Activated CD8-positive, alpha-beta memory T cell treated with anti-CD3 and anti-CD28 coated beads, Interleukin-2, amount 50 U/mL, for 1 hour (primary cell): ENCODE data around the gene ADGRE3.

Experiments
- DNase-seq: peaks from one replicate; pipeline ENCODE4 v3.0.0-alpha.2; 2020; ENCODE audit errors: extremely low read depth

Gene ADGRE3, protein sequence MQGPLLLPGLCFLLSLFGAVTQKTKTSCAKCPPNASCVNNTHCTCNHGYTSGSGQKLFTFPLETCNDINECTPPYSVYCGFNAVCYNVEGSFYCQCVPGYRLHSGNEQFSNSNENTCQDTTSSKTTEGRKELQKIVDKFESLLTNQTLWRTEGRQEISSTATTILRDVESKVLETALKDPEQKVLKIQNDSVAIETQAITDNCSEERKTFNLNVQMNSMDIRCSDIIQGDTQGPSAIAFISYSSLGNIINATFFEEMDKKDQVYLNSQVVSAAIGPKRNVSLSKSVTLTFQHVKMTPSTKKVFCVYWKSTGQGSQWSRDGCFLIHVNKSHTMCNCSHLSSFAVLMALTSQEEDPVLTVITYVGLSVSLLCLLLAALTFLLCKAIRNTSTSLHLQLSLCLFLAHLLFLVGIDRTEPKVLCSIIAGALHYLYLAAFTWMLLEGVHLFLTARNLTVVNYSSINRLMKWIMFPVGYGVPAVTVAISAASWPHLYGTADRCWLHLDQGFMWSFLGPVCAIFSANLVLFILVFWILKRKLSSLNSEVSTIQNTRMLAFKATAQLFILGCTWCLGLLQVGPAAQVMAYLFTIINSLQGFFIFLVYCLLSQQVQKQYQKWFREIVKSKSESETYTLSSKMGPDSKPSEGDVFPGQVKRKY

DNA sequence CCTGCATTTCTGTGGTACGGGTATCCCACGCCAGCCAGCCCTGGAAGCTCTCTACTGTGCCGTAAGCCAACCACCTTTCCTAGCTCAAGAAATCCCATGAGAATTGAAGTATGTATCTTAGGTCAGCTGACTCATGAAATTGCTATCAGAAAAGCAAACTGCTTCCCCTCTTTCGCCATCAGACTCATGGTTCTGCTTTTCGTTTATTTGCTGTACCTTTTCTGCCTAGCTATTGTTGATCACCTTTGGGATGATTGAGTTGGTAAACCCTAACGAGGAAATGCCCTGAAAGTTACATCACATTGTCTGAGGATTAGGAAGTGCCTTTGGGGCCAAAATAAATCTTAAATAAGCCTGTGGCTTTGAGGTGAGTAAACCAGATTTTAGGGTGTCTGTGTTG lies at the start of gene ADGRE3:
TSS of gene ADGRE3 (minus strand) at position 81 of the 400 bp plus-strand sequence. CDS start at position 7, 74 bp downstream.
- no peak for DNase-seq

DNA sequence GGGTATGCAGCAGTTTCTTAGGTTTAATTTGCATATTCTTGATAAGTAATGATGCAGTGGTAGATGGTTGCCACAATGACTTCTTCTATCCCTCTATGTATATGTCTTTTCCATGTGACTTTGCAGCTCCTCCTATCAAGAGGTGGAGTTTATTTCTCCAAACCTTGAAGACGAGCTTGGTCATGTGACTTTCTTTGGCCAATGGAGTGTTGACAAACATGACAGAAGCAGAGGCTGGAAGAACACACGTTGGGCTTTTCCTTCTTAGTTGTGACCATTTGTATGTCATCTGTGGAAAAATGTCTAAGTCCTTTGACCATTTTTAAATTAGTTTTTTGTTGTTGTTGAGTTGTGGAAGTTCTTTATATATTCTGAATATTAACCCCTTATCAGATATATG lies 47.5 kb upstream of the ADGRE3 start:
- DNase-seq: no peak

- no peak for DNase-seq
Measured at GRCh38 chr19:14719162-14719561, 44.5 kb upstream of the ADGRE3 start.

DNA sequence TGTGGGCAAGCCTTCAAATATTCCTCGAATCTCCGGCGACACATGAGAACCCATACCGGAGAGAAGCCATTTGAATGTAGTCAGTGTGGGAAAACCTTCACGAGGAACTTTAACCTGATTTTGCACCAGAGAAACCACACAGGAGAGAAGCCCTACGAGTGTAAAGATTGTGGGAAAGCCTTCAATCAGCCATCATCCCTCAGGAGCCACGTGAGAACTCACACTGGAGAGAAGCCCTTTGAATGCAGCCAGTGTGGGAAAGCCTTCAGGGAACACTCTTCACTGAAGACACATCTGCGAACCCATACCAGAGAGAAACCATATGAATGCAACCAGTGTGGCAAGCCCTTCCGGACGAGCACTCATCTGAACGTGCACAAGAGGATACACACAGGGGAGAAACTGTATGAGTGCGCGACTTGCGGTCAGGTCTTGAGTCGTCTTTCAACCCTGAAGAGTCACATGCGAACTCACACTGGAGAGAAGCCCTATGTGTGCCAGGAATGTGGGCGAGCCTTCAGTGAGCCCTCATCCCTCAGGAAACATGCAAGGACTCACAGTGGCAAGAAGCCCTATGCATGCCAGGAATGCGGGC lies 44.0 kb upstream of the ADGRE3 start:
- no peak for DNase-seq

GRCh38 chr19:14715841-14716240 lies 41.2 kb upstream of the ADGRE3 start:
- DNase-seq: no peak

DNA sequence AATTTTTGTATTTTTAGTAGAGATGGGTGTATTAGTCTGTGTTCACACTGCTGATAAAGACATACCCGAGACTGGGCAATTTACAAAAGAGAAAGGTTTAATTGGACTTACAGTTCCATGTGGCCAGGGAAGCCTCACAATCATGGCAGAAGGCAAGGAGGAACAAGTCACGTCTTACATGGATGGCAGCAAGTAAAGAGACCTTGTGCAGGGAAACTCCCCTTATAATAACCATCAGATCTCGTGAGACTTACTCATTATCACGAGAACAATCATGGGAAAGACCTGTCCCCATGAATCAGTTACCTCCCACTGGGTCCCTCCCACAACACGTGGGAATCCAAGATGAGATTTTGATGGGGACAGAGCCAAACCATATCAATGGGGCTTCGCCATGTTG lies 29.8 kb upstream of the ADGRE3 start:
- no peak for DNase-seq

GRCh38 chr19:14703833-14704232 lies 29.2 kb upstream of the ADGRE3 start:
- DNase-seq: no peak

DNA sequence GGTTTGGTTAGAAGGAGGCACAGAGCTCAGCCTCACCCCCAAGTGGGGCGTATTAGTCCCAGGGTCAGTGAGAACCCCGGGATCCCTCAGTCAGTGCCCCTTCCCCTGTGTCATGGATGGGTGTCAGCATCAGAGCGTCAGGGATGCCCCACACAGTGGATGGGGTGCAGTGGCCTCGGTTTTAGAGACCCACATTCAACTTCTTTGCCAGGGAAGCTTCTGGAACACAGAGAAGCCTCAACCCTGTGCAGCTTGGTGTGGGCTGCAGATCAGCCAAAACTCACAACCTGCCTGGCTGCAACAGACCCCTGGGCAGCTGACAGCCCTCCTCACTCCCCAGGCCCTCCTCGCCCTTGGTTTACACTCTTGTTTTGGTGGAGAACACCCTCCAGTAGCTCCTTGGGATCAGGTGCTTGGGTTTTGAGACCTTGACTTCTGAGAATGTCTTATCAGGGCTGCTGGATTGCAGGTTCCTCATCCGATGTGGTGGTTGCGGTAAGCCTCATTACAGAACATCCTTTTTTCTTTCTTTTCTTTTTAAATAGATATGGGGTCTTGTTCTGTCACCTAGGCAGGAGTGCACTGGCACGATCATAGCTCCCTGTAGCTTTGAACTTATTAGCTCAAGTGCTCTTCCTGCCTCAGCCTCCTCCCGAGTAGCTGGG lies 26.2 kb upstream of the ADGRE3 start:
- DNase-seq: no peak

- no peak for DNase-seq
Measured at GRCh38 chr19:14699641-14700040, 25.0 kb upstream of the ADGRE3 start.

GRCh38 chr19:14695471-14695870 lies 20.8 kb upstream of the ADGRE3 start:
- DNase-seq: no peak

DNA sequence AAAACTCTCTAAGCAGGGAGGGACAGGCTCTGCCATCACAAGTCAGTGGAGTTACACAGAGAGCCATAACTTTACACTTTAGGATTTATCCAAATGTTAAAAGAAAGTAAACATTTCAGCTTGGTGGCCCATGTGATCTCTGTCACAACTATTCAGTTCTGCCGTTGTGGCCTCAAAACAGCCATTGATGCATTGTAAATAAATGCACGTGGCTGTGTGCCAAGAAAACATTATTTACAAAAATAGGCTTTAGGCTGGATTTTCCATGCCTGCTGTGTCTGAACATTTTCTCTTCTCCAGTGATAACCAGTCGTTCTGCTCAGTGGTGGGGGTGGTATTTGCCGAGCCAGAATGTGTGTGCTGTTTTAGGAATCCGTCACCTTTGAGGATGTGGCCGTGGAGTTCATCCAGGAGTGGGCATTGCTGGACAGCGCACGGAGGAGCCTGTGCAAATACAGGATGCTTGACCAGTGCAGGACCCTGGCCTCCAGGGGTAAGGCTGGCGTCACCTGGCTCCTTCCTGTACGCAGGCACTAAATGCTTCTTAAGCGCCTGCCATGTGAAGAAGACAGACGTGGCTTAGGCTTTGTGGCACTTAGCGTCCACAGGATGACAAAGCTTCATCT lies 20.1 kb upstream of the ADGRE3 start:
- no peak for DNase-seq

- peak; percentile 95 for DNase-seq
Measured at GRCh38 chr19:14689598-14690503, 15.2 kb upstream of the ADGRE3 start, which contains the start of gene ZNF333. Gene ZNF333, plus strand, starts transcription at chr19:14690048. Its CDS starts 3,444 bp downstream, at chr19:14693492.

DNA sequence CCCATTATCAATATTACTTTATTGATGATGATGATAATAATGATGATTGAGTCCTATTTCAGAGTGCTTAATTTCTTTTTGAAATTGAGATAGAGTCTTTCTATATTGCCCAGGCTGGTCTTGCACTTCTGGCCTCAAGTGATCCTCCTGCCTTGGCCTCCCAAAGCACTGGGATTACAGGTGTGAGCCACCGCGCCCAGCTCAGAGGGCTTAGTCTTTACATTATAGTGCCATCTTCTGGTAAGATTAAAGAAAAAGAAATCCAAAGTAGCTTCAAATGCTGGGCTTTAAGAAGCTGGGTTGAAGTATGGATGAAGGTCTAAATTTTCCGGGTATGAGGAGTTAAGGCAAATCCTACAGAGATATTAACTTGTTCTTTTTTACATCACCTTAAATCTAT lies 11.8 kb upstream of the ADGRE3 start:
- no peak for DNase-seq

DNA sequence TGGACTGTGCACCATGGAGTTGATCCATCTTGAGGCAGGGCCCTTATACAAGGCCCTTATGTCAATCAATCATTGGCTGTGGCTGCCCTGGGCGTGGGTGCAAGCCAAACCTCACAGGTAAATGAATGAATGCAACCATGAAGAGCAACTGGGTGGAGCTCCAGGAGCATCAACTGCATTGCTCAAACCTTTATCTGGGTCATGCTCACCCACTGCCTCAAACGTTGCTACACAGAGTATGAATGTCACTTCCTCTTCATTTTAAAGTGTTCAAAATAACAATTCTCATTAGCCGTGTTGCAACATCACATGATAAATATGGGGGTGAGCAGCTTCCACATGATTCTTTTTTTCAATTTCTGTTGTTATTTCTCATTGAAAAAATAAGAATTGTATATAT lies 8.8 kb upstream of the ADGRE3 start:
- DNase-seq: no peak

DNA sequence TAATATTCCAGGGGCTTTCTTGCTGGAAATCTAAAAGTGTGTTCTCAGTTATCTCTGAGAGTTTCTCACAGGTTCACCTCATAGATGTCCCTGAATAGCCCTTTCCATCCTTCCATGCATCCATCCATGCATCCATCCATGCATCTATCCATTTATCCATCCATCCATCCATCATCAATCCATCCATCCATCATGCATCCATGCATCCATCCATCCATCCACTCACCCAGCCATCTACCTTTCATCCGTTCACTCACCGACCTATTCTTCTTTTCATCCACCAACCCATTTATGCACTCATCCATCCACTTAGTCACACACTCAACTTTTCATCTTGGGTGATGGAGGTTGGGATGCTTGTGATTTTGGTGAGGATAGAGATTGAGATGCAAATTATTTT lies 7.4 kb upstream of the ADGRE3 start:
- DNase-seq: no peak

DNA sequence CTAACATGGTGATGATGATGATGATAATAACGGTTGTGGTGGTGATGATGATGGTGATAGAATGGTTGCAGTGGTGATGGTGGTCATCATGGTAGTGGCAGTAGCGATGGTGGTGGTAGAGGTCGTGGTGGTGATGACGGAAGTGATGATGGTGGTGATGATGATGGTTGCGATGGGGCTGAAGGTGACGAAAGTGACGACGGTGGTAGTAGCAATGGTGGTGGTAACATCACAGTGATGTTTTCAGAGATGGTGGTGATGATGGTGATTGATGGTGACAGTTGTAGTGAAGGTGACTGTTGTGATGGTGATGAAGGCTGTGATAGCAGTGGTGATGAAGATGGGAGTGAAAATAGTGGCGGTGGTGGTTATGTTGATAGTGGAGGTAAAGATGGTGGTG lies 3.6 kb upstream of the ADGRE3 start:
- no peak for DNase-seq

- no peak for DNase-seq
Measured at GRCh38 chr19:14677464-14677863, 2.8 kb upstream of the ADGRE3 start.

DNA sequence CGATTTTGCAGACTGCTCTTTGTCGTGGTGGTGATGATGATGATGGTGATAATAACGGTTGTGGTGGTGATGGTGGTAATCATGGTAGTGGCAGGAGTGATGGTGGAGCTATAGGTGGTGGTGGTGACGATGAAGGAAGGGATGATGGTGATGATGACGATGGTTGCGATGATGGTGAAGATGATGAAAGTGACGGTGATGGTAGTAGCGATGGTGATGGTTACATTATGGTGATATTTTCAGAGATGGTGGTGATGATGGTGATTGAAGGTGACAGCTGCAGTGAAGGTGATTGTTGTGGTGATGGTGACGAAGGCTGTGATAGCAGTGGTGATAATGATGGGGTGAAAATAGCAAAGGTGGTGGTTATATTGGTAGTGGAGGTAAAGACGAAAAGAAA lies 2.1 kb upstream of the ADGRE3 start:
- no peak for DNase-seq

- DNase-seq: no peak
Measured at GRCh38 chr19:14673088-14673487, 1.6 kb downstream of the ADGRE3 start.

DNA sequence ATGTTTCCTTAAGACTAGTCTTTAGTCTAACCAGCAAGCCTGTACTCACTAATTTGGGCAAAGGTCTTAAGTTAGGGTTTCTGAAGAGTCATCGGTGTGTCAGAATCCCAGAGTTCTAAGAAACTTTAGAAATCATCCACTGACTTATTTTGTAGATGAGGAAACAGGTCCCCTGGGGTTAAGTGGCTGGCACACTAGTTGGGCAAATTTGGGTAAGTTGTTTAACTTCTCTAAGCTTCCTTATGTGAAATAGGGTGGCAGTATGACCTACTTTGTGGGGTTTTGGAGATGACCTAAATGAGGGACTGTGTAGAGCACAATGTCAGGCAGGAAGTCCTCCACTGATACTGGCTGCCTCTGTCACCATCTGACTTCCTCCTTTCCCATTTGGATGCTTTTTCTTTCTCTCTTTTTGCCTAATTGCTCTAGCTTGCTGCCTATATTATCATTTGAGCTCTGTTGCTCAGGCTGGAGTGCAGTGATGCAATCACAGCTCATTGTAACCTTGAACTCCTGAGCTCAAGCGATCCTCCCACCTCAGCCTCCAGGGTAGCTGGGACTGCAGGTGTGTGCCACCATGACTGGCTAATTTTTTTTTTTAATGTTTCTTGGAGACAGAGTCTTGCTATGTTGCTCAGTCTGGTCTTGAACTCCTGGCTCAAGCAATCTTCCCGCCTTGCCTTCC lies 2.3 kb downstream of the ADGRE3 start:
- DNase-seq: no peak
